CD8-positive, alpha-beta memory T cell (primary cell): ENCODE measurements around the gene LPXN. TPM values are rescaled to one million over a fixed set of nuclear protein-coding genes. Genes with fewer than 3 reads are reported as not detected.
A peak's percentile ranks its signal among the peaks of the same experiment; 100 is the strongest.

ENCODE experiments used
- CTCF ChIA-PET: fragments of 350-600 bp; sonication (Branson Sonifier 250); formaldehyde crosslinking; loops from one replicate; lab custom pipeline; 2021; ENCODE audit warnings: antibody characterized with exemption; lab: Charles Lee
- POLR2A ChIA-PET: fragments of 350-600 bp; sonication (Branson Sonifier 250); formaldehyde crosslinking; loops from one replicate; lab custom pipeline; 2021; ENCODE audit warnings: antibody characterized with exemption; lab: Charles Lee
- DNase-seq, 5 donors: peaks; one replicate each; pipeline versions ENCODE4 v3.0.0 to v3.0.0-alpha.2; 2020 to 2022; ENCODE audit warnings: mixed read lengths in 1 of 5
- H3K27ac ChIP-seq: one replicate; pipeline ENCODE4 v1.7.0; 2013; ENCODE audit warnings: low read depth, mild to moderate bottlenecking, low read length, moderate library complexity
- H3K27me3 ChIP-seq: 2 replicates; pipeline ENCODE4 v1.7.0; 2013; ENCODE audit warnings: low read length, mild to moderate bottlenecking; ENCODE audit not compliant: insufficient read depth, poor library complexity, severe bottlenecking
- H3K36me3 ChIP-seq: 2 replicates; pipeline ENCODE4 v1.7.0; 2013; ENCODE audit warnings: mild to moderate bottlenecking, low read length, moderate library complexity; ENCODE audit not compliant: insufficient read depth
- H3K4me1 ChIP-seq: 2 replicates; pipeline ENCODE4 v1.7.0; 2013; ENCODE audit warnings: mild to moderate bottlenecking, low read length, moderate library complexity; ENCODE audit not compliant: insufficient read depth
- H3K4me3 ChIP-seq: 2 replicates; pipeline ENCODE4 v1.7.0; 2013; ENCODE audit warnings: mild to moderate bottlenecking, low read length
- H3K9me3 ChIP-seq: 2 replicates; pipeline ENCODE4 v1.7.0; 2013; ENCODE audit warnings: mild to moderate bottlenecking, low read length
- H3K27ac Mint-ChIP-seq, 8 donors: one replicate each; pipeline ENCODE4 v1.8.0; 2020 to 2021; ENCODE audit warnings: mixed read lengths in 8 of 8, mild to moderate bottlenecking in 6 of 8, inconsistent platforms in 3 of 8, moderate library complexity in 3 of 8
- H3K27me3 Mint-ChIP-seq, 2 donors: one replicate each; pipeline ENCODE4 v1.8.0; 2020 to 2021; ENCODE audit warnings: mixed read lengths in 2 of 2, mild to moderate bottlenecking in 1 of 2, moderate library complexity in 1 of 2
- H3K36me3 Mint-ChIP-seq, 3 donors: one replicate each; pipeline ENCODE4 v1.8.0; 2020 to 2021; ENCODE audit warnings: mixed read lengths in 3 of 3, inconsistent platforms in 1 of 3, mild to moderate bottlenecking in 1 of 3
- H3K4me1 Mint-ChIP-seq, 3 donors: one replicate each; pipeline ENCODE4 v1.8.0; 2020 to 2021; ENCODE audit warnings: mixed read lengths in 3 of 3, inconsistent platforms in 1 of 3, mild to moderate bottlenecking in 1 of 3
- H3K4me3 Mint-ChIP-seq, 7 donors: one replicate each; pipeline ENCODE4 v1.8.0; 2020 to 2021; ENCODE audit warnings: mixed read lengths in 7 of 7, mild to moderate bottlenecking in 6 of 7, moderate library complexity in 4 of 7, inconsistent platforms in 2 of 7
- H3K9me3 Mint-ChIP-seq, 5 donors: one replicate each; pipeline ENCODE4 v1.8.0; 2020 to 2022; ENCODE audit warnings: mixed read lengths in 5 of 5, mild to moderate bottlenecking in 3 of 5, moderate library complexity in 2 of 5, inconsistent platforms in 1 of 5
- polyA plus RNA-seq: library from polyadenylated mRNA; unstranded; fragments of 300-500 nt; fragmentation: Illumina TruSeq; gene quantifications from one replicate; pipeline ENCODE4 v1.2.3, GENCODE V29; 2021
- total RNA-seq, 2 experiments: library from RNA; stranded (reverse); gene quantifications; one replicate each; pipeline ENCODE4 v1.2.3, GENCODE V29; 2021

The LPXN gene
- total and polyA plus RNA-seq, 3 experiments from 2014 or later: 168 to 264 (median 175) TPM

DNA sequence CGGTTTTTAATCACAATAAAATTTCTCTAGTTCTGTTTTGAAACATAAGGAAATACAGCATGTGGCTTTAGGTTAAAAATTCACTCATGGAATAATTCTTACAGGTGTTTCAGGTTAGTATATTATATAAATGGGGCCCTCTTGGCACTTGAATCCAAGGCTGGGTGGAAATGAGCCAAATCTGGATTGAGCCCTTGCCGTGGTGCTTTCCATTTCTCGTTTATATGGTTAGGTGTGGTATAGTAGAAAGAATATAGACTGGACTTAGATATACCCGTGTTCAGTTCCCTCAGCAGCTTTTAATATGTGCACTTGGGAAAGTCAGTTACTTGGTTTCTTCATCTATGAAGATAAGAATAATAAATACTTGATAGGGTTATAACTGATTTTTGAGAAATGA is 19.2 kb upstream of the LPXN start:
- no peak for DNase-seq
- CTCF ChIA-PET: no interaction called here
- no peaks in the 10 kb centered on the region for H3K36me3 ChIP-seq
- Mint-ChIP-seq H3K27ac (peak overlapping the region in 1 of 8 donors; percentile 3), H3K4me1 (peaks cover 71 to 95% (median 91%) of the 10 kb centered on the region in 3 donors), H3K27me3 (no peaks in the 10 kb centered on the region), H3K36me3 (peaks cover 0 to 42% (median 13%) of the 10 kb centered on the region in 3 donors), H3K9me3 (no peaks in the 10 kb centered on the region), H3K4me3 (no peak overlapping the region)
- no peak overlapping the region for H3K27ac ChIP-seq
- POLR2A ChIA-PET: no interaction called here
- no peaks in the 10 kb centered on the region for H3K27me3 ChIP-seq
- no peak overlapping the region for H3K4me3 ChIP-seq
- peaks cover 40% of the 10 kb centered on the region for H3K4me1 ChIP-seq
- H3K9me3 ChIP-seq: no peaks in the 10 kb centered on the region

GRCh38 chr11:58592760-58593472 is 17.3 kb upstream of the LPXN start:
- H3K4me1 ChIP-seq: peaks cover 29% of the 10 kb centered on the region
- H3K36me3 Mint-ChIP-seq: peaks cover 0 to 44% (median 11%) of the 10 kb centered on the region in 3 donors
- H3K27me3 Mint-ChIP-seq: no peaks in the 10 kb centered on the region
- ChIA-PET POLR2A (no interaction called here), CTCF (interaction anchor here (1.0 kb wide), 1 partner anchor 60 kb away, joined by 3 read pairs; no protein-coding TSS in a partner anchor)
- no peak overlapping the region for H3K27ac ChIP-seq
- no peaks in the 10 kb centered on the region for H3K27me3 ChIP-seq
- no peaks in the 10 kb centered on the region for H3K36me3 ChIP-seq
- no peak overlapping the region for H3K4me3 ChIP-seq
- H3K4me3 Mint-ChIP-seq: no peak overlapping the region
- no peaks in the 10 kb centered on the region for H3K9me3 Mint-ChIP-seq
- peaks cover 63 to 90% (median 87%) of the 10 kb centered on the region in 3 donors for H3K4me1 Mint-ChIP-seq
- H3K27ac Mint-ChIP-seq: no peak overlapping the region
- no peak for DNase-seq
- H3K9me3 ChIP-seq: no peaks in the 10 kb centered on the region

DNA sequence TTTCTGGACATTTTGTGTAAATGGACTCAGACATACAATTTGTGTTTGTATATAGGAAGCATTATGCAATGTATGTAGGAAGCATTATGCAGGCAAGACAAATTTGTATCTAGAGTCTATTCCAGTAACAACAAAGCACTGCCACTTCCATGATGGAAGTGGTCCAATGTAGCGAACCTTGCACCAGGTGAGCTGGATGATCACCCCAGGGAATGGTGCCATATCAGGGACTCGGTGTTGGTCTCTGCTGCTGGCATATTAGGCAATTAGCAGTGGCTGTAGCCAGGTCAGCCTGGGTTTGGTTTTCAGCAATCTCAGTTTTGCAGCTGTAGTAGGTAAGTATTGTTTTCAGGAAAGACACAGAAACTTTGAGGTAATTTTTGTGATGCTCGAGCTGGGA is 16.0 kb upstream of the LPXN start:
- H3K27ac Mint-ChIP-seq: no peak overlapping the region
- Histone ChIP-seq H3K27ac (no peak overlapping the region), H3K4me3 (no peak overlapping the region), H3K36me3 (peaks cover 4% of the 10 kb centered on the region), H3K4me1 (peaks cover 17% of the 10 kb centered on the region), H3K27me3 (no peaks in the 10 kb centered on the region), H3K9me3 (no peaks in the 10 kb centered on the region)
- no peaks in the 10 kb centered on the region for H3K9me3 Mint-ChIP-seq
- no peaks in the 10 kb centered on the region for H3K27me3 Mint-ChIP-seq
- peaks cover 58 to 90% (median 87%) of the 10 kb centered on the region in 3 donors for H3K4me1 Mint-ChIP-seq
- no peak for DNase-seq
- ChIA-PET POLR2A (no interaction called here), CTCF (no interaction called here)
- H3K36me3 Mint-ChIP-seq: peaks cover 0 to 50% (median 11%) of the 10 kb centered on the region in 3 donors
- no peak overlapping the region for H3K4me3 Mint-ChIP-seq

DNA sequence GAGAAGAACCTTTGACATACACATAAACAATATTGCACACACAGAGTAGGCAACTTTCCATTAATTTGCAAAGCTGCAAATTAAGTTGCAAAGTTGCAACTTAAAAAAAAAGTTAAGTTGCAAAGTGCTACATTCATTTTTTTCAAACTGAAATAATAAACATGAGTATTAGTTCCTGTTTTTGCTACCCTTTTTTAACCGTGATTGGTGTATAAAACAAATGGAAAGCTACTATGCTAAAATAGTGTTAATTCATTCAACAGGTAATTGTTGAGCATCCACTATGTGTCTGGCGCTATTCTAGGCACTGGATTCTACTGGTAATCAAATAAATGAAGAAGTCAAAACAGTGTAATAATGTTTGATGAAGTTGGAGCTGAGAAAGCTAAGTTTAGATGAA is 11.3 kb upstream of the LPXN start:
- H3K4me3 ChIP-seq: no peak overlapping the region
- Mint-ChIP-seq H3K36me3 (peaks cover 0 to 45% (median under 1%) of the 10 kb centered on the region in 3 donors), H3K4me1 (peaks cover 52 to 90% (median 82%) of the 10 kb centered on the region in 3 donors), H3K27me3 (no peaks in the 10 kb centered on the region), H3K4me3 (no peak overlapping the region), H3K9me3 (no peaks in the 10 kb centered on the region), H3K27ac (peak overlapping the region in 3 of 8 donors; percentile 20 to 50 (median 27))
- H3K27me3 ChIP-seq: no peaks in the 10 kb centered on the region
- ChIA-PET POLR2A (no interaction called here), CTCF (no interaction called here)
- no peak overlapping the region for H3K27ac ChIP-seq
- peaks cover 10% of the 10 kb centered on the region for H3K36me3 ChIP-seq
- H3K9me3 ChIP-seq: no peaks in the 10 kb centered on the region
- H3K4me1 ChIP-seq: peaks cover 18% of the 10 kb centered on the region
- DNase-seq: no peak

DNA sequence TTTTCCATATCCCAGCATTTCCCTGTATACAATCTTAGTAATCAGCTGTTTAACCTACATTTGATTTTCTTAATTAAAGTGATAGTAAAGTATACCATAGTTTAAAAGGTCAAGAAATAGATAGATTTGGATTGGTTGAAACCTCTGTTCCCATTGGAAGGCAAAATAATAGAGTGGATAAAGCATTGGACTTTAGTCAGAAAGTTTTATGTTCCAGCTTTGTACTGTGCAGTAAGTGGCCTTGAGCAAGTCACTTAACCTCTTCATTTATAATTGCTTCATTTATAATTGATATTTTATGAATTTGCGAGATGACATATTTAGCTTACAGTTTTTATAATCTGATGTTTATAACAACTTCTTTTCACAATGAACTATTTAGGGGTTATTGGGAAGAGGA is 6.8 kb upstream of the LPXN start:
- H3K27me3 Mint-ChIP-seq: peaks cover 0 to 16% of the 10 kb centered on the region in 2 donors
- no peaks in the 10 kb centered on the region for H3K27me3 ChIP-seq
- H3K27ac ChIP-seq: no peak overlapping the region
- no peak for DNase-seq
- no peaks in the 10 kb centered on the region for H3K9me3 Mint-ChIP-seq
- peak overlapping the region in 1 of 8 donors; percentile 7 for H3K27ac Mint-ChIP-seq
- peaks cover 57 to 81% (median 75%) of the 10 kb centered on the region in 3 donors for H3K4me1 Mint-ChIP-seq
- H3K4me3 ChIP-seq: no peak overlapping the region
- ChIA-PET POLR2A (interaction anchor here (1.1 kb wide), 1 partner anchor 15 kb away, joined by 4 read pairs; no protein-coding TSS in a partner anchor), CTCF (interaction anchor here (1.3 to 2.7 kb wide), 3 partner anchors 15 to 553 kb away, joined by 5 to 16 read pairs (median 5); no protein-coding TSS in a partner anchor)
- H3K4me1 ChIP-seq: peaks cover 36% of the 10 kb centered on the region
- H3K4me3 Mint-ChIP-seq: peak overlapping the region in 2 of 7 donors; percentile 20 to 33
- no peaks in the 10 kb centered on the region for H3K9me3 ChIP-seq
- H3K36me3 Mint-ChIP-seq: peaks cover 0 to 52% (median 4%) of the 10 kb centered on the region in 3 donors
- peaks cover 10% of the 10 kb centered on the region for H3K36me3 ChIP-seq

DNA sequence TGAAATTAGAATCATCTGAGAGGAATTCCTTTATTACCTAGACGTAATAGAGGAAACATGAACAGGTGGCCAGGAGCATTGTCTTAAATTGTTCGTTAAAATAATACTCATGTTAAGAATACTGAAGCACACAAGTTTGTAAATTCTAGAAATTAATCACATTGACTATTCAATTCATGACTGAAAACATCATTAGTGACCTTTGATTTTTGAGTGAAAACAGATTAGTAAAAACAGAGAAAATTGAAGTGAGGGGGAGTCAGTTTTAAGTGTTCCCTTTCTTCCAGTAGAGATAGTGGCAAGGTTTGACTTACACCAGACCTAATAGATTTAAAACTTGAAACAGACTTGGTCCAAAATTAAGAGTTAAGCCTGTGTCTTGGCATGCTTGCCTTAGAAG is 4.7 kb upstream of the LPXN start:
- Histone ChIP-seq H3K36me3 (peaks cover 4% of the 10 kb centered on the region), H3K27ac (peak overlapping the region; percentile 92), H3K27me3 (no peaks in the 10 kb centered on the region), H3K4me1 (peaks cover 53% of the 10 kb centered on the region), H3K9me3 (no peaks in the 10 kb centered on the region), H3K4me3 (peak overlapping the region; percentile 74)
- Mint-ChIP-seq H3K27ac (peak overlapping the region in 7 of 8 donors; percentile 84 to 100 (median 97)), H3K4me3 (peak overlapping the region; percentile 88 to 99 (median 97)), H3K9me3 (no peaks in the 10 kb centered on the region), H3K27me3 (peaks cover 0 to 16% of the 10 kb centered on the region in 2 donors), H3K4me1 (peaks cover 65 to 81% (median 77%) of the 10 kb centered on the region in 3 donors), H3K36me3 (peaks cover 0 to 41% (median 4%) of the 10 kb centered on the region in 3 donors)
- POLR2A ChIA-PET: no interaction called here
- CTCF ChIA-PET: interaction anchor here (0.7 to 5.2 kb wide), 3 partner anchors 12 to 33 kb away, joined by 3 to 73 read pairs (median 3); no protein-coding TSS in a partner anchor
- no peak for DNase-seq

GRCh38 chr11:58579192-58580129 is 3.8 kb upstream of the LPXN start:
- Mint-ChIP-seq H3K4me1 (peaks cover 68 to 81% (median 78%) of the 10 kb centered on the region in 3 donors), H3K27ac (peak overlapping the region; percentile 99 to 100 (median 100)), H3K36me3 (peaks cover 0 to 43% (median 4%) of the 10 kb centered on the region in 3 donors), H3K4me3 (peak overlapping the region; percentile 88 to 99 (median 98)), H3K27me3 (peaks cover 0 to 16% of the 10 kb centered on the region in 2 donors), H3K9me3 (no peaks in the 10 kb centered on the region)
- CTCF ChIA-PET: interaction anchor here (0.7 to 5.2 kb wide), 2 partner anchors 11 to 32 kb away, joined by 3 to 73 read pairs; no protein-coding TSS in a partner anchor
- no peaks in the 10 kb centered on the region for H3K27me3 ChIP-seq
- H3K4me3 ChIP-seq: peak overlapping the region; percentile 74
- peak overlapping the region; percentile 92 for H3K27ac ChIP-seq
- peaks cover 60% of the 10 kb centered on the region for H3K4me1 ChIP-seq
- no peaks in the 10 kb centered on the region for H3K9me3 ChIP-seq
- H3K36me3 ChIP-seq: no peaks in the 10 kb centered on the region
- POLR2A ChIA-PET: interaction anchor here (0.7 kb wide), 1 partner anchor 10 kb away, joined by 3 read pairs; no protein-coding TSS in a partner anchor
- peak; percentile 87 to 96 (median 91) for DNase-seq
